GM10847 (cell line): ENCODE data around the gene PPM1D.

Experiments
- POLR2A ChIP-seq: IDR thresholded peaks from 2 replicates; pipeline ENCODE4 v1.6.1; 2011; ENCODE audit not compliant: insufficient read length; ENCODE audit errors: extremely low read depth

PPM1D gene

GRCh38 chr17:60646701-60647100 is 46.7 kb downstream of the PPM1D start:
- TF ChIP-seq POLR2A = no peak

- TF ChIP-seq POLR2A = no peak
These were observed 47.7 kb downstream of the PPM1D start for GRCh38 chr17:60647705-60648104.

- TF ChIP-seq POLR2A = no peak
These were observed 52.7 kb downstream of the PPM1D start for GRCh38 chr17:60652454-60653247.

- no peak for TF ChIP-seq POLR2A
These were observed 53.6 kb downstream of the PPM1D start for GRCh38 chr17:60653569-60653968.

- no peak for TF ChIP-seq POLR2A
These were observed 56.5 kb downstream of the PPM1D start for GRCh38 chr17:60656499-60656898.

GRCh38 chr17:60659156-60659555 is 59.2 kb downstream of the PPM1D start:
- TF ChIP-seq POLR2A = no peak

GRCh38 chr17:60661489-60661888 is 61.5 kb downstream of the PPM1D start:
- no peak for TF ChIP-seq POLR2A

GRCh38 chr17:60664022-60664421 is 64.0 kb downstream of the PPM1D start:
- no peak for TF ChIP-seq POLR2A

- TF ChIP-seq POLR2A = no peak
These were observed 65.6 kb downstream of the PPM1D start for GRCh38 chr17:60665602-60666001.

GRCh38 chr17:60671482-60671881 is 71.5 kb downstream of the PPM1D start:
- TF ChIP-seq POLR2A = no peak

GRCh38 chr17:60675997-60676396 is 76.0 kb downstream of the PPM1D start:
- no peak for TF ChIP-seq POLR2A

- TF ChIP-seq POLR2A = peak; percentile 59
These were observed 76.8 kb downstream of the PPM1D start for GRCh38 chr17:60676758-60677307.

- TF ChIP-seq POLR2A = peak; percentile 90
These were observed 77.5 kb downstream of the PPM1D start, which contains the start of gene BCAS3 for GRCh38 chr17:60677308-60678117. Gene BCAS3 (plus strand): TSS chr17:60677851.

GRCh38 chr17:60678118-60678444 is 78.1 kb downstream of the PPM1D start:
- TF ChIP-seq POLR2A = no peak

GRCh38 chr17:60679287-60679686 is 79.3 kb downstream of the PPM1D start:
- TF ChIP-seq POLR2A = no peak

GRCh38 chr17:60680754-60681153 is 80.8 kb downstream of the PPM1D start:
- TF ChIP-seq POLR2A = no peak

- TF ChIP-seq POLR2A = no peak
These were observed 85.4 kb downstream of the PPM1D start for GRCh38 chr17:60685437-60685836.

- TF ChIP-seq POLR2A = no peak
These were observed 96.0 kb downstream of the PPM1D start for GRCh38 chr17:60695960-60696359.
